CD4-positive, alpha-beta T cell treated with Interleukin-6 at 100 ng/mL for 8 hours (primary cell): ENCODE measurements around the gene HES3.
A peak's percentile ranks its signal among the peaks of the same experiment; 100 is the strongest.

ENCODE experiments used
- DNase-seq: peaks from one replicate; pipeline ENCODE4 v3.0.0-alpha.2; 2020; ENCODE audit warnings: mixed read lengths, low spot score

HES3 gene

DNA sequence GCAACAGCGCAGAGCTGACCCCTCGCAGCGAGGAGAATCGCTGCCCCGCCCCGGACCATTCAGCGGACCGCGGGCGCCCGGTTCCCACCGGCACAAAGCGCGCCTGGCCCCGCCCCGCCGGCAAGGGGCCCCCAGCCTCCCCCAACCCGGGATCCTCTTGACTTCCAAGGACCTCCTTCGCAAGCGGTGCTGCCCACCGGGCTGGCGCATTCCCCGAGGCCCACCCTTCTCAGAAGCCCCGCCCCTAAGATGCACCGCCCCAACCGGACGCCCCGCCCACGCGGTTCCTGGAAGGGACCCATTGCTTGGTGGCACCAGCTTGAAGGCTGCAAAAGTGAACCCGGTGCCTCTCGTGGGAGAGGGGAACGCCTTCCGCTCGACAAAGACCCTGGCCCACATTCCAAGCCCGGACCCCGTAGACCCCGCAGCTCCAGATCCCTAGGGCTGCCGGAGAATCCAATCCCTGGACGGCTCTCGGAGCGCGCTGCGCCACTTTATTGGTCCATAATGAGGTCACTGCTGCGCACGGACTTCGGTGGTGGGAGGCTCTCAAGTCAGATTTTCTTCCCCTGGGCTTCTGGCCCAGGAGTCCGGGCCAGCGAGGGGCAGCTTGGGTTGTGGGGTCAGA, 2.0 kb downstream of the HES3 start:
- no peak for DNase-seq

DNA sequence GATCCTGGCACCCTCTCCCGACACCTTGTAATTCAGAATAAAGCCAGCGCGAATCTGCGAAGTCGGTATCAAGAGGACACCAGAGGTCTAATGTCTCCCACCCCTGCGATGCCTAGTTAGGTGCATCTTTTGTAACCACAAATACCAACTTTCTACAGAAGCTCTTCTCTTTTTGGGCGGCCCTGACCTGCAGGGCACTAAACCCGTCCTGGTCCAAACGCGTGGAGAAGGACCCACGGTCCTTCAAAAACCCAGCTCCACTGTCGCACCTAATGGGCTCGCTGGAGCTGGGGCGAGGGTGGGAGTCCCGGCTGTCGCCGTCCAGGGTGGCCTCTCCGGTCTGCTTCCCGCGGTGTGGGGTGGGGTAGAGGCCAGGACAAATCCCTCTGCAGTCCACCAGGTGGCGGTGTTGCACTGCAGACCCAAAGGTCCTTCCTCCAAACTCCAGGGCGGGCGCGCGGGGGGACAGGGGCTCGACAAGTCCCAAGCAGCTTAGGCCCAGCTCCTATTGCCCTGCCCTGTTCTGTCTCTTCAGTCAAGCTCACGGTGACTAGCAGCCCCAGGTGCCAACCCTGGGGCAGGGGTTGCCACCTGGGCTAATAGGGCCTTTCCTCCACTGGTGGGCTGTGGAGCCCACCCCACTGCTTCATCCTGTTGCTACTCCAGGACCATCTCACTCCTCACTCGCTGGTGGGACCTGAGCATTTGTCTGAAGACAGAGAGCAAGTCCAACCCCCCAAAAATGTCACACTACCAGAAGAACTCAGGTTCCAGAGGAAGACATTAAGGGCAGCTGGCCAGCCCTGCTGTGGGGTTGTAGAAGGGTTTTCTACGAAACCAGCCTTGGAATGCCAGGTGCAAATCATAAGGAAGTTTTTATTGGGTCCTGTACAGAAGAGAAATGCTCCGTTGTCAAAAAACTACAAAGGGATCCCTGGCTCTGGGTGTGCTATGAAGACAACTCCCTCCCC, 2.8 kb downstream of the HES3 start:
- peak; percentile 73 for DNase-seq

DNA sequence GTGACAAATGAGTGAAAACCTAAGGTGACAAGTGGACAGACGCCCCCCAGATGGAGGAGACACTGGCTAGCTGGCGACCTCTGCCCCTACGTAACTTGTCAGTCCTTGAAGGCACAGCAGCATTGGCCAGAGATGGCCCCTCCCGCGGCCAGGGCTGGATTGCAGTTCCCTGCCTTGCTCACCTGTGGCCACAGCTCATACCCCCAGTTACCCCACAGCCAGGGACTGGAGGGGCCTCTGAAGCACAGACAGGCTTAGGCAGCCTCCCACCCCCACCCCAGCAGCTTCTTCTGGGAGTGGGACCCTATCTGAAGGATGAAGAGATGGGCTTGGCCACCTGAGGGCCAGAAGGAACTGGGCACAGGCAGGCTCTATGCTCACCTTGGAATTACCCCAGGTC, 3.7 kb downstream of the HES3 start:
- DNase-seq = no peak

DNA sequence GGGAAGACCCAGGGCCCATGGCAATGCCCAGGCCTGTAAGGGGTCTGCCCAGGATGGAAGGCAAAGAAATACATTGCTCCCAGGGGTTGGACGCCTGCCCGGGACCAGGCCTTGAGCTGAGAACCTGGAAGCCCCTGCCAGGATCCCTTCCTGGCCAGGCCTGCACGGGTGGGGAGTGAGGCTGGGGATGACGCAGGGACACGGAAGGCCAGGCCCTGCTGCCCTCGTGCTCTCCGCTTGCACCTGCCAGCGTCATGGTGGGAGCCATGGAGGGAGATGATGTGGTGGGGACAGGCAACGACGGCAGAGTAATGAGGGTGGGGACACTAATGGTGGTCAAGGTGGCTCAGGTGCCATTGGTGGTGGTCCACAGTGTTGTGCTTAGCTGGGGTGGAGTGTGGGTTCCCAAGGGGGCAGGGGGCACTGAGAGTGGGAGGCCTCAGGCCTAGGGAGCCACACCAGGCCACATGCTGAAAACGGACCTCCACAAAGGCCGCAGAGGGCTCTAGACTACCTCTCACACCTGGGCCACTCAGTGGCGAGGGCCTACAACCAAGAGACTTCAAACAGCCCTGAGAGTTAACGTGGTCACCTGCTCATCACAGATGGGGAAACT, 4.3 kb downstream of the HES3 start:
- DNase-seq = no peak

DNA sequence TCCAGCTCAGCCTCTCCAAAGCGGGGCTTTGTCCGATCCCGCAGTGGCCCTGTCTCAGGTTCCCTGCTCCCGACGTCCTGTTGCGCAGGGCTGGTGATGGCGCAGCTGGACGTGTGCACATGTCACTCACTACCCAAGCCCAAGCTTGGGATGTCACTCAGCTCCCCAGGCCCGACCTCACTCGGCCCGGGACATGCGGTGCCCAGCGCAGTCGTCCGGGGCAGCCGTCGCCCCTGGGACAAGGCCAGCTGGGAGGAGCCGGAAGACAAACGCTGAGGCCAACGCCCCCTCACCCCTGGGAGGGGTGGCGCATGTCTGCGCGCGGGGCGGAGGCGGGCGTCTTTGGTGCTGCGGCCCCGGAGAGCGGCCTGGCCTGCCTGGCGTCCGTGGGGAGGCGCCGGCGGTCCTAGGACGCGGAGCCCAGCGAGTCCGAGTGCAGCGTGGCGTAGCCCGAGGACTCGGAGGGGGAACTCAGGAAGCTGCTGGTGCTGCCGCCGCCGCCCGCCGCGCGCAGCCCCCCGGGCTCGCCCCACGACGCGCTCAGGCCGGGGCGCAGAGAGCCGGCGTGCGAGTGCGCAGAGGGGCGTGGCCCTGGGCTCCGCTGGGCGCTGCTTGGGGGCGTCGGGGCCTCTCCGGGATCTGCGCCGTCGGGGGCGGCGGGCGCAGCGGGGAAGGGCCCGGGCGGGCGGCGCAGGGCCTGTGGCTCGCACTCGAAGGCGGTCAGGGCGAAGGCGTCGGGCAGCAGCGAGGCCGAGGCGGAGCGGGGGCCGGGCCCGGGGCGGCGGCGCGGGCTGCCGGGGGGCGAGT, 5.2 kb downstream of the HES3 start:
- no peak for DNase-seq

DNA sequence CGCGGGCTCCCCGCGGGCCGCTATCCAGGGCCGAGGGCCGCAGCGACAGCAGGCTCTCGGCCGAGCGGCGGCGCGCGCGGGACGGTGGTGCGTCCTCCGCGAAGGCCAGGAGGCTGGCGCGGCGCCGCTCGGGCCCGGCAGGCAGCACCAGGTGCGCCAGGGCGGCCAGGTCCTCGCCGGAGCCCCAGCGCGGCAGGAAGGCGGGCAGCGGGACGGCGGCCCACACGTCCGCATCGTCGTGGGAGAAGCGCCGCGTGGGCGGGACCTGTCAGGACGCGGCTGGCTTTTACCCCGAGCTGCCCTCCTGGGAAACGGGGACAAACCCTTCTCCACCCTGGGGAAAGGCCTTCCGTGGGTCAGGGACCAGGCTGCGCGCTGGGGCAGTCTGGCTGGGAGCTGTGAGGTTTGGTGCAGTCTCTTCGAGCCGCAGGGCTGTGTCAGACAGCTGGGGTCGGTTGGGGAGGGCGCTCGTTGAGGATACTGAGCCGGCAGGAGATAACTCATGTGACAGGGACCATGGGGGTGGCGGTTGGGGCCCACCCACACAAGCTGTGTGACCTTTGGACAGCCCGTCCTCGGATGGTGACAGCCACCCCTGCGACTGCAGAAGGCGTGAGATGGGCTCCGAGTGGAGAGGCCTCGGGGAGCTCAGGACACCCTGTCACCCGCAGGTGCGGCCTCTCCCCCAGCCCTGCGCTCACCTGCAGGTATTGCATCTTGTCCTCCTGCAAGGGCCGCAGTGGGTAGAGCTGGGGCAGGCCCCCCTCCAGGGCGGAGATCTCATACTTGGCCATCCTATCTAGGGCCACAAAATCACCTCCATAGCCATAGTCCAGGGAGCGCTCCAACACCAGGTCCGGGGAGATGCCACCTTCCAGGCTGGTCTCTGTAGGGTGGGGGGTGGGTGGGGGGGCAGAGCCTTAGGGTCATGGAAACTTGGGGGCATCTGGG, 6.0 kb downstream of the HES3 start:
- no peak for DNase-seq

DNA sequence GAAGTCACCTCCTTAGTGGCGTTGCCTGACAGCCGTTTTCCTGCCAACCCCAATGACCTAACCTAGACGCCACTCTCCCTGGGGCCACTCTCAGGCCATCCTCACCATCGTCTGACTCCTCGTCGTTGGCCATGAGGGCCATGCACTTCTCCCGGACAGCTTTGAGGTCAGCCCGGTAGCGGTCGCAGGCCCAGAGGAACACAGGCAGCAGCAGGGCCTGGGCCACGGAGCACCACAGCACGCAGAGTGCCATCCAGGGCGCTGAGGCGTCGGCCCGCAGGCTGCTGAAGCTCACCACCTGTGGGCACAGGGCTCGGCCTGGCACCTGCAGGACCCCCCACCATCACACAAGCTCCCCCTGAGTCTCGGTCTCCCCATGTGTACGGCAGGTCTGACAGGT, 7.3 kb downstream of the HES3 start:
- DNase-seq = no peak

- DNase-seq = no peak
Observed at GRCh38 chr1:6251681-6252373, 7.8 kb downstream of the HES3 start.

DNA sequence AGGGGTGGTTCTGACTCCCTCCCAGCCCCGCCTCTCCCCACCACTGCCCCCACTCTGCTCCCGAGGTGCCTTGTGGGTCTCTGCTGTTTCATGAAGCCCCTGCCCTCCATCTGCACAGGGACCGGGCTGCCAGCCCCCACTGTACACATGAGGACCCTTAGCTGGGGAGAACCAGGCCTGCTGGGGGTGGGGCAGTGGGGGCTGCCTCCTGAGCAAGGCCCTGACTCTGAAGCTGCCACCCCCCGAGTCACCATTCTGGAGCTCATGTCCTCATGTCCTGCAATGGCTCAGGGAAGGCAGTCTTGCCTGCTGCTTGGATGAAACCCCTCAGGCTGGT, 8.4 kb downstream of the HES3 start:
- DNase-seq = no peak

DNA sequence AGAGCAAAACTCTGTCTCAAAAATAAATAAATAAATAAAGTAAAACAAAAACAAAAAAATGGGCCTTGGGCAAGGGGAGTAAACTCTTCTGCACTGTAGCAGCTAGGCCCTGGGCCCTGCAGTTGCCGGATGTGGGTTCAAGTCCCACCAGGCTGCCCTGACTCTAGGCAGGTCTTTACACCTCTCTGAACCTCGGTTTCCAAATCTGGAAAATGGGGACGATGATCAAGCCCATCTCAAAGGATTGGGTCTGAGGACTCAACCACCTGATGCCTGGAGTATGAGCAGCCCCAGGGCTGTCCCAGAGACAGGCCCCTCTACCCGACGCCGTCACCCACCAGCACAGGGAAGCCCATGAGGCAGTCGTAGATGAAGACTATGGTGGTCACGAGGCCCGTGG, 9.4 kb downstream of the HES3 start:
- DNase-seq = no peak

DNA sequence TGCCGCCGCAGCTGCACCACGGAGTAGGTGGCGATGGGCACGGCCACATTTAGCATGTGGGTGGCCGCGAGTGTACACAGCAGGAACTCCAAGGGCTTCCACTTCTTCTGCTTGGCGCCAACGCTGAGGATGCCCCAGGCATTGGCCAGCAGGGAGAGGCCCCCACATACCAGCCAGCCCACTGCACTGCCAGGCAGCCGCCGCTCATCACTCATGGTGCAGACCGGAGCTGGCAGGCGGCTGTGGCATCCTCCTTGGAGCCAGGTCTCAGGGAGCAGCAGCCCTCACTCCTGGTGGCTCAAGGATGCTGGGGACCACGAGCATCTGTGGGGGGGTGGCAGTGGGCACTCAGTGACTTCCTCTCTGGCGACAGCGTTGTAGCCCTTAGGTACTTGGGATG, 10.7 kb downstream of the HES3 start:
- DNase-seq = no peak

DNA sequence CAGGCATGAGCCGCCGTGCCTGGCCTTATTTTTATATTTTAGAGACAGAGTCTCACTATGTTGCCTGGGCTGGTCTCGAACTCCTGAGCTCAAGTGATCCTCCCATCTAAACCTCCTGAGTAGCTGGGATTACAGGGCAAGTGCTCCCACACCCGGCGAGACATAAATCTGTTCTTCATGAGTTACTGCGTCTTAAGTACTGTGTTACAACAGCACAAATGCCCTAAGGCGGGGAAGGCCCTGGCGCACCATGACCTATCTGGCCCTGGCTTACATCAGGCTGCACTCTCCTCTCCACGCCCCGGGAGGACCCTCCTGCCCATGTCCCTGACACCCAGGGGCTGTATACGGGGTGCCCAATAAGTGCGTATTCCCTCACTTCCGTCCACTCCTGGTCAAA, 12.7 kb downstream of the HES3 start:
- DNase-seq = no peak

DNA sequence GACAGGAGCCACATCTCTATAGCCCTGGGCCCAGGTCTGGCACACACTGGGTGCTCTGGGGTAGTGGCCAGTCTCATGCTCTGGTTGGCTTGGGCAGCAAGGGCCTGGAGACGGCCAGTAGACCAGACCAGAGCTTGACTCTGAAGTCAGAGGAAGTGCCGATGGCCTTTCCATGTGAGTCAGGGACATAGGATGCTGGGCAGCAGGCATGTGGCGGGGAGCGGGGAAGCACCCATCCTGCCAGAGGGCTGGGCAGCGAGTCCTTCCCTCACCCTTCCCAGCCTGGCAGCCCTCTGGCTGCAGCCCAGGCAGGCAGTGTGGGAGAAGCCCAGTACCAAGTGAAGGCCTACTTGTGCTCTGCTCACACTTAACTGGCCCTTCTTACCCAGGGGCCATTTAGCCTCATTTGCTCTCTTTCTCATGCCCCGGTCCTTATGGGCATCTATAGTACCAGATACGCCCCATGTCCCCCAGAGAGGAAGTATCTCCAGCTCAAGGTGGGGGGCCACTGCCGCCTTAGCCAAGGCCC, 13.6 kb downstream of the HES3 start:
- DNase-seq = no peak

GRCh38 chr1:6258675-6259074, 14.7 kb downstream of the HES3 start:
- no peak for DNase-seq

- peak; percentile 70 for DNase-seq
Observed at GRCh38 chr1:6259491-6260362, 15.7 kb downstream of the HES3 start.

DNA sequence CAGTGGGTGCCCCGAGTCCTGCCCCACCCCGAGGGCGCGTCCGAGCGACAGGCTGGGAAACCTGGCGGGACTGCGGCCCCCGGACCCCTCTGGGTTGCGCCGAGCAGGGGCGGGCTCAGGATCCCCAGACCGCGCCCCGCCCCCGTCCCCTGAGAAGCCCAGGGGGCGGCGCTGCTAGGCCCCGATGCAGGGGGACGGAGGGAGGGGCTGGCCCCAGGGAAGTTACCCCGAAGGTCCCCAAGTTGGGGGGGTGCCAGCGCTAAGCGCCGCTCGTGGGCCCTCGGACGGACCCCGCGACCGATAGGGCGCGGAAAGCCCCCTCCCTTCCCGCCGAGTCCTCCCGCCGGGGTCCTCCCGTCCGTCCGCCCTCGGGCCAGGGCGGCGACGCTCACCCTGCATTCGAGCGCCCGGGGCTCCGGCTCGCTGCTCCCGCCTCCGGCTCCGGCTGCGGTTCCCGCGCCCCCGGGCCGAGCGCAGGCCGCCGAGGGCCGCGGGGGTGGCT, 16.5 kb downstream of the HES3 start:
- no peak for DNase-seq

GRCh38 chr1:6260961-6261614, 17.1 kb downstream of the HES3 start, which contains the start of gene GPR153:
TSS of gene GPR153 (minus strand) at chr1:6261098. CDS start at chr1:6254905, 6,193 bp downstream.
- DNase-seq = peak; percentile 16

DNA sequence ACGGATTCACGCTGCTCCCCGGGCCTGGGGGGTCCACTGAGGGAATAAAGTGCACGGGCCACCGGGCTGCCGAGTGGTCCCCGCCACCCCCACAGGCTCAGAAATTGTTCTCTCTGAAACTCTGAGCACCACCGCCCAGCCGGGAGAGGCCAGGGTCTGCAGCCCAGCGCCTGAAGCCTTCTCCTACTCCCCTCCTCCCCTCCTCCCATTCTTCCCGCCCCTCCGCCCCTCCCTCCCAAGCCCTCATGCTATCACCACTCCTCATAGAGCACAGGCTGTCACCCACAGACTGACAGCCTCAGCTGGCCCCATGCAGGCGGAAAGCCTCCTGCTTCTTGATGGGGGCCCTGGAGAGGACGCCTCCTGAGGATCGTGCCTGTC, 17.6 kb downstream of the HES3 start:
- DNase-seq = no peak
